ENCODE data around the gene CDH4. TPM values are rescaled to one million over a fixed set of nuclear protein-coding genes. Genes with fewer than 3 reads are reported as not detected.

The CDH4 gene
- total and polyA plus RNA-seq, 9 of the 15 experiments (the other 6 are each of a cell fraction or from before 2014, with no cell fraction given), result 0.04 TPM; not detected in 8

DNA sequence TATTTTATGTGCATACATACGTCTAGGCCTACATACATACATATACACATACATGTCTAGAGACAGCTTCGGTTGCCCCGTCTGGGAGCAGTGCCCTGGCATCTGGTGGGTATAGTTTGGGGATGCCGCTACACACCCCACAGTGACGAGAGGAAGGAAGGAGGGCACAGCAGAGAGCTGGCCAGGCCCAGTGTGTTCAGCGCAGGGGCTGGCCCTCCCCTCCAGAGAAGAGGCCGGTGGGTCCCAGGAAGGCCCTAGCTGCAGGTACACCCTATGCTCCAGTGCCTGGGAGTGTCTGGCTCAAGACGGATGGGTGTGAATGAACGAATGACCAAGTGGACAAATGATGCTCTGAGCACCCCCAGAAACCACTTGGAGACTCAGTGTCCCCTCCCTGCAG, 284.6 kb downstream of the CDH4 start:
- H3K27ac ChIP-seq (ENCODE audit: extremely low read depth, low read depth, low read length), result no peak overlapping the region
- no peak for ATAC-seq
- in situ Hi-C loops (cut with MboI) (no loop called here), intact Hi-C loops (cut with micrococcal nuclease) (no loop called here)
- no TSS peak for BruUV-seq (replicated peaks)
- H3K36me3 ChIP-seq (ENCODE audit: control insufficient read depth, insufficient read depth, low read length), result no peaks in the 10 kb centered on the region
- H3K9me3 ChIP-seq (replicated peaks; ENCODE audit: control insufficient read depth, insufficient read depth, low read depth, low read length), result no peaks in the 10 kb centered on the region
- no peak for FAIRE-seq
- TF ChIP-seq ZNF561 (CRISPR knock-in tag; conservative IDR thresholded peaks at IDR 0.05), result no peak
- no peak for TF ChIP-seq PHF8 (IDR thresholded peaks at IDR 0.05; ENCODE audit: borderline replicate concordance, low read length)
- no peak for TF ChIP-seq ZNF696 (CRISPR knock-in tag; conservative IDR thresholded peaks at IDR 0.05)
- no peak for TF ChIP-seq SMARCC2 (IDR thresholded peaks at IDR 0.05; ENCODE audit: low read depth)
- no peak for TF ChIP-seq RNF2 (IDR thresholded peaks at IDR 0.05)
- no peak for TF ChIP-seq BRD4 (IDR thresholded peaks at IDR 0.05)
- no peak for TF ChIP-seq ZNF311 (CRISPR knock-in tag; IDR thresholded peaks at IDR 0.05)
- TF ChIP-seq, protein P1, sequence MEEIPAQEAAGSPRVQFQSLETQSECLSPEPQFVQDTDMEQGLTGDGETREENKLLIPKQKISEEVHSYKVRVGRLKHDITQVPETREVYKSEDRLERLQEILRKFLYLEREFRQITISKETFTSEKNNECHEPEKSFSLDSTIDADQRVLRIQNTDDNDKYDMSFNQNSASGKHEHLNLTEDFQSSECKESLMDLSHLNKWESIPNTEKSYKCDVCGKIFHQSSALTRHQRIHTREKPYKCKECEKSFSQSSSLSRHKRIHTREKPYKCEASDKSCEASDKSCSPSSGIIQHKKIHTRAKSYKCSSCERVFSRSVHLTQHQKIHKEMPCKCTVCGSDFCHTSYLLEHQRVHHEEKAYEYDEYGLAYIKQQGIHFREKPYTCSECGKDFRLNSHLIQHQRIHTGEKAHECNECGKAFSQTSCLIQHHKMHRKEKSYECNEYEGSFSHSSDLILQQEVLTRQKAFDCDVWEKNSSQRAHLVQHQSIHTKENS (CRISPR knock-in tag; IDR thresholded peaks at IDR 0.05), result no peak
- TF ChIP-seq RBFOX2 (IDR thresholded peaks at IDR 0.05; ENCODE audit: low read depth, low read length), result no peak
- TF ChIP-seq LARP7 (IDR thresholded peaks at IDR 0.05), result no peak
- TF ChIP-seq RCOR1 (IDR thresholded peaks at IDR 0.05; ENCODE audit: borderline replicate concordance in 1 of 2, low read depth in 2 of 2, low read length in 2 of 2), result no peak
- no peak for TF ChIP-seq ZNF23 (CRISPR knock-in tag; IDR thresholded peaks at IDR 0.05)
- TF ChIP-seq MEF2A (IDR thresholded peaks at IDR 0.05; ENCODE audit: control insufficient read depth, low read depth, low read length), result no peak
- CTCF ChIA-PET (ENCODE audit: low intra/inter-chr PET ratio), result no interaction called here
- 9% methylated on average over 9 of the region's 9 CpGs for WGBS (ENCODE audit: insufficient coverage, low coverage, missing lambda C conversion rate)
- H3K27me3 ChIP-seq (ENCODE audit: control insufficient read depth in 2 of 2, insufficient read depth in 2 of 2, low read length in 2 of 2), result peaks cover 24 to 77% of the 10 kb centered on the region in 2 experiments
- no peak overlapping the region for H3K4me3 ChIP-seq
- no peak for DNase-seq (ENCODE audit: extremely low read depth in 1 of 4, low spot score in 3 of 4)
- H3K9ac ChIP-seq (ENCODE audit: insufficient read depth in 1 of 2, low read depth in 2 of 2, low read length in 2 of 2), result no peak overlapping the region
- POLR2A ChIA-PET, result interaction anchor here (1.8 kb wide), 1 partner anchor 11 kb away, joined by 6 read pairs; no protein-coding TSS in a partner anchor
- H3K9me1 ChIP-seq (ENCODE audit: control insufficient read depth, insufficient read depth, low read length), result no peaks in the 10 kb centered on the region
- no peaks in the 10 kb centered on the region for H3K79me2 ChIP-seq (ENCODE audit: control insufficient read depth, insufficient read depth, low read length)
- H4K20me1 ChIP-seq (replicated peaks; ENCODE audit: control insufficient read depth, insufficient read depth, low read length), result no peaks in the 10 kb centered on the region
- H3K4me2 ChIP-seq (ENCODE audit: insufficient read depth, low read length), result no peak overlapping the region
- H3K4me1 ChIP-seq (replicated peaks in 1 of 2; ENCODE audit: control insufficient read depth in 2 of 2, insufficient read depth in 2 of 2, low read length in 2 of 2), result peaks cover 0 to 10% of the 10 kb centered on the region in 2 experiments; a peak in 2 of 5 replicates
- no peak overlapping the region for H2AFZ ChIP-seq (ENCODE audit: low read depth, low read length)
